Measurements from ENCODE around the gene CCBE1.

DNA sequence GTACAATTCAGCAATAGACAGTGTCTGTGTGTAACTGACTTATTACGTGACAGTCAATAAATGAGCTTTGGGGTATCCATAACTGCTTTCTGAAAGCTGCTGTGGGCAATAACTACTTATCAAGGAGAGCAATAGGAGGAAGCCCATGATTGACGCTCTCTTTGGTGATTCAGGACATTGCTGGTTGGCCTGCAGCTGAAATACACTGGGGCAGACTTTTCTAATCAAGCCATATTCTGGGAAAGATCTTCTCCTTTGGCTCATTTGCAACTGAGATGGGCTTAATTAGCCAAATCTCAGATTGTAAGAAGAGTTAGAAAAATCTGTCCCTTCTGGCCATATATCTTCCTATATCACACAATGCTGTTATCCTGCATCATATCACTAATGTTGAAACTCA, 24.0 kb upstream of the CCBE1 start:
- no peak for TF ChIP-seq SUZ12 (IDR thresholded peaks at IDR 0.05)
- TF ChIP-seq SP1 (IDR thresholded peaks at IDR 0.05), result no peak
- TF ChIP-seq ELF4 (IDR thresholded peaks at IDR 0.05), result no peak
- no peak for TF ChIP-seq FOXA1 (IDR thresholded peaks at IDR 0.05)
- no peak for TF ChIP-seq FOXM1 (IDR thresholded peaks at IDR 0.05; ENCODE audit: borderline replicate concordance)
- no peak for TF ChIP-seq HDGF (IDR thresholded peaks at IDR 0.05; ENCODE audit: borderline replicate concordance)
- TF ChIP-seq BHLHE40 (IDR thresholded peaks at IDR 0.05; ENCODE audit: borderline replicate concordance), result no peak
- TF ChIP-seq ZNF384 (IDR thresholded peaks at IDR 0.05), result no peak

Data from HEK293T (cell line).